B cell (primary cell): ENCODE measurements around the gene ANXA4. TPM values are rescaled to one million over a fixed set of nuclear protein-coding genes. Genes with fewer than 3 reads are reported as not detected.

Experiments
- ATAC-seq: fragments of 200-7000 bp; cut with Tn5 transposase; one replicate; pipeline ENCODE4 v1.10.0; 2021; ENCODE audit warnings: low read depth, mild to moderate bottlenecking, moderate number of reproducible peaks, moderate library complexity
- CTCF ChIA-PET: fragments of 350-600 bp; sonication (Branson Sonifier 250); formaldehyde crosslinking; loops from one replicate; lab custom pipeline; 2021; ENCODE audit warnings: antibody characterized with exemption, inconsistent platforms; lab: Charles Lee
- POLR2A ChIA-PET: fragments of 350-600 bp; sonication (Branson Sonifier 250); formaldehyde crosslinking; loops from one replicate; lab custom pipeline; 2021; ENCODE audit warnings: antibody characterized with exemption; lab: Charles Lee
- DNase-seq: peaks from one replicate; pipeline ENCODE4 v3.0.0; 2013
- H2AFZ ChIP-seq: 2 replicates; pipeline ENCODE4 v1.6.1; 2012; ENCODE audit warnings: mild to moderate bottlenecking, low read depth, low read length; ENCODE audit not compliant: insufficient read depth, poor library complexity, severe bottlenecking
- H3K27ac ChIP-seq, 2 donors: 1 replicate in 1 of 2; 2 replicates in 1 of 2; pipeline ENCODE4 v1.5.1; 2012 to 2013; ENCODE audit warnings: low read length in 2 of 2, mild to moderate bottlenecking in 2 of 2, moderate library complexity in 1 of 2
- H3K27me3 ChIP-seq, 4 experiments: fragments of 200-600 bp in 1 of 4; sonication (generic) in 1 of 4; replicated peaks in 1 of 4; 1 replicate in 2 of 4; 2 replicates in 2 of 4; pipeline versions ENCODE4 v1.6.1 to v1.7.0; 2013 to 2016; ENCODE audit warnings: low read length in 3 of 4, mild to moderate bottlenecking in 2 of 4, mixed read lengths in 1 of 4, moderate library complexity in 1 of 4; ENCODE audit not compliant: insufficient read depth in 4 of 4, control insufficient read depth in 3 of 4; ENCODE audit errors: control extremely low read depth in 1 of 4
- H3K36me3 ChIP-seq, 2 experiments: replicated peaks in 1 of 2; 1 replicate in 1 of 2; 2 replicates in 1 of 2; pipeline versions ENCODE4 v1.6.1 to v1.7.1; 2013; ENCODE audit warnings: low read length in 1 of 2; ENCODE audit not compliant: insufficient read depth in 2 of 2, control insufficient read depth in 1 of 2; ENCODE audit errors: control extremely low read depth in 1 of 2, extremely low read depth in 1 of 2
- H3K4me1 ChIP-seq, 2 donors: fragments of 200-600 bp in 1 of 2; sonication (generic) in 1 of 2; 1 replicate in 1 of 2; 2 replicates in 1 of 2; pipeline versions ENCODE4 v1.5.1 to v1.6.1; 2013 to 2017; ENCODE audit warnings: low read length in 2 of 2; ENCODE audit not compliant: control insufficient read depth in 2 of 2, insufficient read depth in 2 of 2
- H3K4me2 ChIP-seq: replicated peaks from 2 replicates; pipeline ENCODE3; 2012; ENCODE audit warnings: mild to moderate bottlenecking, low read depth, low read length; ENCODE audit not compliant: poor library complexity, severe bottlenecking
- H3K4me3 ChIP-seq, 5 experiments: fragments of 200-600 bp in 1 of 5; sonication (generic) in 1 of 5; 1 replicate in 3 of 5; 2 replicates in 2 of 5; pipeline versions ENCODE4 v1.5.1 to v1.7.0; 2011 to 2016; ENCODE audit warnings: low read length in 4 of 5, mild to moderate bottlenecking in 4 of 5, low read depth in 2 of 5, control low read depth in 1 of 5, moderate library complexity in 1 of 5; ENCODE audit not compliant: insufficient read depth in 1 of 5; ENCODE audit errors: control extremely low read depth in 1 of 5, extremely low read depth in 1 of 5
- H3K79me2 ChIP-seq: fragments of 200-600 bp; sonication (generic); one replicate; pipeline ENCODE4 v1.6.0; 2016; ENCODE audit warnings: low read length; ENCODE audit not compliant: control insufficient read depth, insufficient read depth
- H3K9ac ChIP-seq: fragments of 200-600 bp; sonication (generic); 2 replicates; pipeline ENCODE4 v1.6.1; 2017; ENCODE audit warnings: mild to moderate bottlenecking, low read length, moderate library complexity
- H3K9me3 ChIP-seq, 3 donors: one replicate each; pipeline versions ENCODE4 v1.6.1 to v1.7.1; 2013; ENCODE audit warnings: low read length in 2 of 3; ENCODE audit not compliant: control insufficient read depth in 2 of 3, insufficient read depth in 1 of 3; ENCODE audit errors: control extremely low read depth in 1 of 3
- H4K20me1 ChIP-seq: 2 replicates; pipeline ENCODE4 v1.6.0; 2012; ENCODE audit warnings: mild to moderate bottlenecking, low read length; ENCODE audit not compliant: insufficient read depth, control insufficient read depth, poor library complexity, severe bottlenecking
- H3K27ac Mint-ChIP-seq: one replicate; pipeline ENCODE4 v1.8.0; 2021; ENCODE audit warnings: mixed read lengths
- H3K27me3 Mint-ChIP-seq: one replicate; pipeline ENCODE4 v1.8.0; 2021; ENCODE audit warnings: mixed read lengths
- H3K4me1 Mint-ChIP-seq: one replicate; pipeline ENCODE4 v1.8.0; 2021; ENCODE audit warnings: mixed read lengths
- H3K4me3 Mint-ChIP-seq: one replicate; pipeline ENCODE4 v1.8.0; 2021; ENCODE audit warnings: mixed read lengths
- H3K9me3 Mint-ChIP-seq: one replicate; pipeline ENCODE4 v1.8.0; 2022; ENCODE audit warnings: mixed read lengths; ENCODE audit not compliant: insufficient read depth
- EZH2 ChIP-seq: IDR thresholded peaks from 2 replicates; pipeline ENCODE4 v1.6.1; 2012; ENCODE audit warnings: borderline replicate concordance, low read depth, mild to moderate bottlenecking, moderate library complexity, low read length; ENCODE audit not compliant: insufficient read depth, poor library complexity, severe bottlenecking
- WGBS: methylation state at CpG from one replicate; pipeline ENCODE4 v1.1.5; 2013; ENCODE audit warnings: missing lambda C conversion rate; ENCODE audit not compliant: insufficient coverage; 5-methylcytosine and 5-hydroxymethylcytosine counted together
- intact Hi-C: fragments of 100-400 bp; cut with micrococcal nuclease; formaldehyde crosslinking; loops from one replicate; pipeline ENCODE4 v1.10.0; 2022
- polyA plus RNA-seq: library from polyadenylated mRNA; depleted of rRNA; stranded (reverse); fragments of >200 nt; gene quantifications from 2 replicates; pipeline ENCODE4 v1.2.3, GENCODE V29; 2012
- total RNA-seq, 2 donors: library from RNA; stranded (reverse); fragments of 120-200 nt in 1 of 2; gene quantifications; 1 replicate in 1 of 2; 2 replicates in 1 of 2; pipeline versions ENCODE4 v1.2.3 to v1.2.4, GENCODE V29; 2013 to 2022
- TF ChIP-seq, protein P1 (sequence below): fragments of 200-600 bp; IDR thresholded peaks from one replicate; pipeline ENCODE4 v1.8.0; 2022; ENCODE audit warnings: antibody characterized with exemption, mild to moderate bottlenecking

The ANXA4 gene
- total and polyA plus RNA-seq, 2 donors (not counting 1 experiment from before 2014, with no cell fraction given), result 28.4 to 61.7 TPM

DNA sequence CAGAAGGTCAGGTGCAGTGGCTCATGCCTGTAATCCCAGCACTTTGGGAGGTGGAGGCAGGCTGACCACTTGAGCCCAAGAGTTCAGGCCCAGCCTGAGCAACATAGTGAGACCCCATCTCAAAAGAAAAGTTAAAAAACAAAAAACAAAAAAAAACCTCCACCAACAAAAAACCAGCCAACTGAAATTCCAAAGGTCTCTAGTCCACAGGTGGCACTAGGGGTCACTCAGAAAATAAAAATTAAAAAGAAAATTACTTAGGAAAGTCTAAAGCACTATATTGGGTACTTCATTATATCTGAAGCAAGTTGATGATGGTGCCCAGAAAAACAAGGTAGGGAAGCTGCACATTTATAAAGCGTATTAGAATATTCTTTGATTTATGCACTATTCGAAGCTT, 26.9 kb downstream of the ANXA4 start:
- Histone ChIP-seq H3K79me2 (peaks cover 46% of the 10 kb centered on the region), H3K36me3 (no peaks in the 10 kb centered on the region), H4K20me1 (no peaks in the 10 kb centered on the region), H2AFZ (no peak overlapping the region), H3K9ac (no peak overlapping the region), H3K27me3 (no peaks in the 10 kb centered on the region), H3K9me3 (no peaks in the 10 kb centered on the region), H3K4me1 (peaks cover 58 to 60% of the 10 kb centered on the region in 2 donors), H3K4me2 (no peak overlapping the region), H3K27ac (no peak overlapping the region), H3K4me3 (no peak overlapping the region)
- no peak for DNase-seq
- ATAC-seq, result no peak
- no peak overlapping the region for H3K27ac Mint-ChIP-seq
- WGBS, result 100% methylated on average over 1 of the region's 2 CpGs
- CTCF ChIA-PET, result interaction anchor here (2.2 kb wide), 1 partner anchor 44 kb away, joined by 13 read pairs; no protein-coding TSS in a partner anchor
- no peaks in the 10 kb centered on the region for H3K27me3 Mint-ChIP-seq
- no peaks in the 10 kb centered on the region for H3K9me3 Mint-ChIP-seq
- intact Hi-C loops, result no loop called here
- peaks cover 59% of the 10 kb centered on the region for H3K4me1 Mint-ChIP-seq
- TF ChIP-seq, protein P1, sequence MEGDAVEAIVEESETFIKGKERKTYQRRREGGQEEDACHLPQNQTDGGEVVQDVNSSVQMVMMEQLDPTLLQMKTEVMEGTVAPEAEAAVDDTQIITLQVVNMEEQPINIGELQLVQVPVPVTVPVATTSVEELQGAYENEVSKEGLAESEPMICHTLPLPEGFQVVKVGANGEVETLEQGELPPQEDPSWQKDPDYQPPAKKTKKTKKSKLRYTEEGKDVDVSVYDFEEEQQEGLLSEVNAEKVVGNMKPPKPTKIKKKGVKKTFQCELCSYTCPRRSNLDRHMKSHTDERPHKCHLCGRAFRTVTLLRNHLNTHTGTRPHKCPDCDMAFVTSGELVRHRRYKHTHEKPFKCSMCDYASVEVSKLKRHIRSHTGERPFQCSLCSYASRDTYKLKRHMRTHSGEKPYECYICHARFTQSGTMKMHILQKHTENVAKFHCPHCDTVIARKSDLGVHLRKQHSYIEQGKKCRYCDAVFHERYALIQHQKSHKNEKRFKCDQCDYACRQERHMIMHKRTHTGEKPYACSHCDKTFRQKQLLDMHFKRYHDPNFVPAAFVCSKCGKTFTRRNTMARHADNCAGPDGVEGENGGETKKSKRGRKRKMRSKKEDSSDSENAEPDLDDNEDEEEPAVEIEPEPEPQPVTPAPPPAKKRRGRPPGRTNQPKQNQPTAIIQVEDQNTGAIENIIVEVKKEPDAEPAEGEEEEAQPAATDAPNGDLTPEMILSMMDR, result no peak
- TF ChIP-seq EZH2, result no peak
- POLR2A ChIA-PET, result no interaction called here
- H3K4me3 Mint-ChIP-seq, result no peak overlapping the region

GRCh38 chr2:69769272-69769671, 27.3 kb downstream of the ANXA4 start:
- Histone ChIP-seq H4K20me1 (no peaks in the 10 kb centered on the region), H3K27ac (no peak overlapping the region), H3K9me3 (no peaks in the 10 kb centered on the region), H2AFZ (no peak overlapping the region), H3K36me3 (no peaks in the 10 kb centered on the region), H3K9ac (no peak overlapping the region), H3K79me2 (peaks cover 46% of the 10 kb centered on the region), H3K4me2 (no peak overlapping the region), H3K4me1 (peaks cover 58 to 60% of the 10 kb centered on the region in 2 donors), H3K27me3 (no peaks in the 10 kb centered on the region), H3K4me3 (no peak overlapping the region)
- no peak for TF ChIP-seq EZH2
- TF ChIP-seq, protein P1, result no peak
- H3K27me3 Mint-ChIP-seq, result no peaks in the 10 kb centered on the region
- CTCF ChIA-PET, result interaction anchor here (0.8 kb wide), 1 partner anchor 43 kb away, joined by 3 read pairs; no protein-coding TSS in a partner anchor
- H3K9me3 Mint-ChIP-seq, result no peaks in the 10 kb centered on the region
- DNase-seq, result no peak
- POLR2A ChIA-PET, result no interaction called here
- no peak overlapping the region for H3K4me3 Mint-ChIP-seq
- H3K27ac Mint-ChIP-seq, result no peak overlapping the region
- no CpG with 5 or more reads among the region's 1 CpG for WGBS
- no peak for ATAC-seq
- intact Hi-C loops, result no loop called here
- peaks cover 57% of the 10 kb centered on the region for H3K4me1 Mint-ChIP-seq
